Osteoblast (primary cell): Measurements from ENCODE around the gene MRPS27. TPM values are rescaled to one million over a fixed set of nuclear protein-coding genes. Genes with fewer than 3 reads are reported as not detected.
"Not testable (repeated sequence)": the region's sequence is repeated elsewhere in the genome, so short reads cannot be mapped to it uniquely, and the experiment has no call there.

Source experiments
- DNase-seq: peaks from one replicate; pipeline ENCODE4 v3.0.0; 2011; ENCODE audit warnings: low spot score, mixed read lengths; ENCODE audit not compliant: insufficient read length; ENCODE audit errors: missing footprints
- H2AFZ ChIP-seq: 2 replicates; pipeline ENCODE4 v1.6.0; 2011; ENCODE audit warnings: mild to moderate bottlenecking, low read length
- H3K27ac ChIP-seq: 2 replicates; pipeline ENCODE4 v1.5.1; 2011; ENCODE audit warnings: mild to moderate bottlenecking, low read depth, low read length, moderate library complexity
- H3K27me3 ChIP-seq: 2 replicates; pipeline ENCODE4 v1.6.0; 2012; ENCODE audit warnings: mild to moderate bottlenecking, control low read depth, inconsistent platforms, low read length, moderate library complexity; ENCODE audit not compliant: insufficient read depth
- H3K36me3 ChIP-seq: 2 replicates; pipeline ENCODE4 v1.5.1; 2011; ENCODE audit warnings: mild to moderate bottlenecking, low read length, control low read depth, moderate library complexity; ENCODE audit not compliant: insufficient read depth
- H3K4me1 ChIP-seq: 2 replicates; pipeline ENCODE4 v1.5.1; 2011; ENCODE audit warnings: mild to moderate bottlenecking, low read length, control low read depth, moderate library complexity; ENCODE audit not compliant: insufficient read depth
- H3K4me2 ChIP-seq: 2 replicates; pipeline ENCODE4 v1.6.0; 2011; ENCODE audit warnings: mild to moderate bottlenecking, low read length; ENCODE audit not compliant: insufficient read depth
- H3K4me3 ChIP-seq: fragments of 200-600 bp; sonication (generic); 3 replicates; pipeline ENCODE4 v1.5.1; 2012; ENCODE audit warnings: mild to moderate bottlenecking, low read length, inconsistent platforms; ENCODE audit not compliant: insufficient read depth
- H3K79me2 ChIP-seq: 2 replicates; pipeline ENCODE4 v1.6.0; 2012; ENCODE audit warnings: mild to moderate bottlenecking, low read length, control low read depth, inconsistent platforms; ENCODE audit not compliant: insufficient read depth
- H3K9me3 ChIP-seq: 2 replicates; pipeline ENCODE4 v1.5.1; 2011; ENCODE audit warnings: low read depth, low read length, control low read depth
- H4K20me1 ChIP-seq: 2 replicates; pipeline ENCODE4 v1.6.0; 2012; ENCODE audit warnings: mild to moderate bottlenecking, low read length, control low read depth; ENCODE audit not compliant: insufficient read depth
- small RNA-seq: library from RNA; depleted of rRNA; stranded (forward); fragments of <200 nt; gene quantifications from one replicate; pipeline ENCODE3, GENCODE V24; 2012
- total RNA-seq: library from RNA; depleted of rRNA; stranded (reverse); fragments of >200 nt; gene quantifications from 2 replicates; pipeline ENCODE4 v1.2.3, GENCODE V29; 2012
- TF ChIP-seq, protein P1 (sequence below): IDR thresholded peaks from 2 replicates; pipeline ENCODE4 v1.5.1; 2011; ENCODE audit warnings: mild to moderate bottlenecking, low read depth, low read length, moderate library complexity; ENCODE audit errors: extremely low read depth

Gene MRPS27
- total RNA-seq, 1 donor, result 106 TPM

DNA sequence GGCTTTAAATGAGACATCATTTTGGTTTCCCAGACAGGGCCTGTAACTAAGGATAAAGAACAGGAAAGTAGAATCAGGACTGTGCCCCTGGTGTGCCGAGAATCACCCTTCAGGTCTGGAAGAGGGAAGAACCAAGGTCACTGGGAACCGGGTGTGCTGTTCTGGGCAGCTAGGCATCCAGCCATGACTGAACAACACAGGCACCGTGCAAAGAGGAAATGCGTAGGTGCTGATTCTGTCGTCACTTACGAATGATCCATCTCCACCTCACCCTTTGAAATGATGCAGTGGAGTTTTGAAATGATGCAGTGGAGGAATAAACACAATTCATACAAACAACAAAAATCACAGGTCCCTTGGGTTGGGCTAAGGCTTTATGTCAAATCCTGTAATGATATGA is 148.4 kb downstream of the MRPS27 start:
- TF ChIP-seq, protein P1, sequence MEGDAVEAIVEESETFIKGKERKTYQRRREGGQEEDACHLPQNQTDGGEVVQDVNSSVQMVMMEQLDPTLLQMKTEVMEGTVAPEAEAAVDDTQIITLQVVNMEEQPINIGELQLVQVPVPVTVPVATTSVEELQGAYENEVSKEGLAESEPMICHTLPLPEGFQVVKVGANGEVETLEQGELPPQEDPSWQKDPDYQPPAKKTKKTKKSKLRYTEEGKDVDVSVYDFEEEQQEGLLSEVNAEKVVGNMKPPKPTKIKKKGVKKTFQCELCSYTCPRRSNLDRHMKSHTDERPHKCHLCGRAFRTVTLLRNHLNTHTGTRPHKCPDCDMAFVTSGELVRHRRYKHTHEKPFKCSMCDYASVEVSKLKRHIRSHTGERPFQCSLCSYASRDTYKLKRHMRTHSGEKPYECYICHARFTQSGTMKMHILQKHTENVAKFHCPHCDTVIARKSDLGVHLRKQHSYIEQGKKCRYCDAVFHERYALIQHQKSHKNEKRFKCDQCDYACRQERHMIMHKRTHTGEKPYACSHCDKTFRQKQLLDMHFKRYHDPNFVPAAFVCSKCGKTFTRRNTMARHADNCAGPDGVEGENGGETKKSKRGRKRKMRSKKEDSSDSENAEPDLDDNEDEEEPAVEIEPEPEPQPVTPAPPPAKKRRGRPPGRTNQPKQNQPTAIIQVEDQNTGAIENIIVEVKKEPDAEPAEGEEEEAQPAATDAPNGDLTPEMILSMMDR, result no peak
- no peak overlapping the region for H2AFZ ChIP-seq
- no peaks in the 10 kb centered on the region for H3K27me3 ChIP-seq
- H3K4me1 ChIP-seq, result peaks cover 15% of the 10 kb centered on the region
- no peak overlapping the region for H3K4me3 ChIP-seq
- H4K20me1 ChIP-seq, result peaks cover 3% of the 10 kb centered on the region
- no peaks in the 10 kb centered on the region for H3K9me3 ChIP-seq
- H3K79me2 ChIP-seq, result peaks cover 90% of the 10 kb centered on the region
- no peak overlapping the region for H3K4me2 ChIP-seq
- H3K36me3 ChIP-seq, result peaks cover 21% of the 10 kb centered on the region
- no peak overlapping the region for H3K27ac ChIP-seq
- DNase-seq, result no peak

DNA sequence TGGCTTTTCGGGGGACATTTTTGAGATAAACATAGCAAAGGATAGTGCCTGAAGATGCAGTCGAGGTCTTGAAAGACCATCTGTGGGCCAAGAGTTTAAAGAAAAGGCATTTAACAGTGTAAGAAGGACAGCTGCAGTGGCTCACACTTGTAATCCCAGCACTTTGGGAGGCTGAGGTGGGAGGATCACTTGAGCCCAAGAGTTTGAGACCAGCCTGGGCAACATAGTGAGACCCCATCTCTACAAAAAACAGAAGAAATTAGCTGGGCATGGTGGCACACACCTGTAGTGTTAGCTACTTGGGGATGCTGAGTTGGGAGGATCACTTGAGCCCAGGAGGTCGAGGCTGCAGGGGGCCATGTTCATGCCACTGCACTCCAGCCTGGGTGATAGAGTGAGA is 148.9 kb downstream of the MRPS27 start:
- Histone ChIP-seq H3K79me2 (peaks cover 90% of the 10 kb centered on the region), H3K4me1 (peaks cover 20% of the 10 kb centered on the region), H3K36me3 (peaks cover 21% of the 10 kb centered on the region)
- H2AFZ ChIP-seq, H3K27me3 ChIP-seq, H3K4me2 ChIP-seq, H4K20me1 ChIP-seq, DNase-seq, H3K4me3 ChIP-seq, H3K9me3 ChIP-seq, H3K27ac ChIP-seq: not testable (repeated sequence)

DNA sequence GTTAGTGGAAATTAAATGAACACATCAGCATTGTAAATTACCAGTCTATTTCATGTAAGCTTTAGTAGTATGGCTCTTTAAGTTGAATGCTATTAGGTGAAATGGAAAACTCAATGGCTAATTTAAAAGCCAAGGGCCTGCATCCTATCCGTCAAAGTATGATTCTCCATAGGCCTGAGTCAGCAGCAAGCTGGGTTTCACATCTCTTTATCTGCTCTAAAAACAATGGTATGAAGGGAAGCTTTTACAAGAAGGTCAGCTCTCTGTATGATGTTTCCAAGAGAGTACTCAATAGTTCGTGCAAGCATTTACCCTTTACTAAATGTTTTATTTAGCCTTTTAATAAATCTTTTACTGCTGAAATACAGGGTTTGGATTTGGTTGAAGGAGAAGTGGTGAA is 149.9 kb downstream of the MRPS27 start:
- no peak overlapping the region for H3K4me2 ChIP-seq
- no peaks in the 10 kb centered on the region for H3K9me3 ChIP-seq
- H3K27ac ChIP-seq, result peak overlapping the region; percentile 54
- no peak overlapping the region for H2AFZ ChIP-seq
- no peaks in the 10 kb centered on the region for H3K27me3 ChIP-seq
- no peak overlapping the region for H3K4me3 ChIP-seq
- H3K36me3 ChIP-seq, result peaks cover 17% of the 10 kb centered on the region
- peaks cover 3% of the 10 kb centered on the region for H4K20me1 ChIP-seq
- peaks cover 30% of the 10 kb centered on the region for H3K4me1 ChIP-seq
- no peak for DNase-seq
- peaks cover 91% of the 10 kb centered on the region for H3K79me2 ChIP-seq
- TF ChIP-seq, protein P1, result no peak

Small RNA genes lying within 50 kb of the gene (small RNA-seq; reads per million reads assigned to genes)
- gene MIR4803, result 0.52 reads per million
- gene RN7SL153P, result not detected

Other genes with a start within 250 kb of the MRPS27 start
- 123 and 164 TPM in 2 replicates for gene MAP1B, start 212.8 kb downstream of the MRPS27 start, total RNA-seq
- gene PTCD2, start 133 bp upstream of the MRPS27 start, total RNA-seq, result 8.3 and 9.4 TPM in 2 replicates
- not detected in 2 replicates for gene ZNF366, start 187.2 kb upstream of the MRPS27 start, total RNA-seq